ENCODE data around the gene CDK17. TPM values are rescaled to one million over a fixed set of nuclear protein-coding genes. Genes with fewer than 3 reads are reported as not detected.
"Not testable (repeated sequence)": the region's sequence is repeated elsewhere in the genome, so short reads cannot be mapped to it uniquely, and the experiment has no call there.

CDK17 gene
- total and polyA plus RNA-seq, 11 donors = 6.7 to 31.7 (median 22.9) TPM

GRCh38 chr12:96404696-96405095 lies 4.5 kb upstream of the CDK17 start:
- Histone ChIP-seq H3K27ac (no peak overlapping the region), H3K4me3 (no peak overlapping the region), H3K9me3 (no peaks in the 10 kb centered on the region), H3K27me3 (no peaks in the 10 kb centered on the region), H3K4me1 (peaks cover 0 to 20% (median 5%) of the 10 kb centered on the region in 12 donors), H3K36me3 (no peaks in the 10 kb centered on the region)
- 39 to 52% (median 46%) methylated on average over 3 of the region's 3 CpGs for WGBS, 4 donors
- ATAC-seq (no peak), DNase-seq (no peak)
- intact Hi-C loops (cut with DNase I) = loop anchor here (5.0 to 10.0 kb wide), 16 partner anchors 80 to 370 kb away; partner anchors contain the start of genes CFAP54 (in 2 of the 10) and LTA4H (in 1 of the 10)
- TF ChIP-seq CTCF (IDR thresholded peaks at IDR 0.05) = no peak
- TF ChIP-seq POLR2A (IDR thresholded peaks at IDR 0.05) = no peak

GRCh38 chr12:96403870-96404269 lies 3.6 kb upstream of the CDK17 start:
- intact Hi-C loops (cut with DNase I) = loop anchor here (5.0 to 10.0 kb wide), 15 partner anchors 81 to 369 kb away; partner anchors contain the start of genes CFAP54 (in 1 of the 10) and LTA4H (in 1 of the 10)
- WGBS, 4 donors = 96 to 100% (median 97%) methylated on average over 1 of the region's 1 CpG

GRCh38 chr12:96402522-96402921 lies 2.3 kb upstream of the CDK17 start:
- not testable (repeated sequence) for ATAC-seq, H3K27me3 ChIP-seq, DNase-seq, H3K27ac ChIP-seq, H3K36me3 ChIP-seq, H3K9me3 ChIP-seq, H3K4me3 ChIP-seq
- WGBS, 4 donors = 96 to 99% (median 97%) methylated on average over 8 of the region's 8 CpGs
- intact Hi-C loops (cut with DNase I) = loop anchor here (5.0 to 10.0 kb wide), 15 partner anchors 82 to 368 kb away; partner anchors contain the start of genes CFAP54 (in 1 of the 10) and LTA4H (in 1 of the 10)
- H3K4me1 ChIP-seq = peaks cover 2 to 24% (median 13%) of the 10 kb centered on the region in 12 donors

More at GRCh38 chr12:96403870-96404269, 3.6 kb upstream of the CDK17 start:
- no peak overlapping the region for H3K4me3 ChIP-seq
- peaks cover 0 to 20% (median 5%) of the 10 kb centered on the region in 12 donors for H3K4me1 ChIP-seq
- no peak overlapping the region for H3K27ac ChIP-seq
- TF ChIP-seq CTCF (IDR thresholded peaks at IDR 0.05) = no peak
- no peak for TF ChIP-seq POLR2A (IDR thresholded peaks at IDR 0.05)
- H3K9me3 ChIP-seq = no peaks in the 10 kb centered on the region
- H3K36me3 ChIP-seq = no peaks in the 10 kb centered on the region
- DNase-seq (no peak), ATAC-seq (no peak)
- no peaks in the 10 kb centered on the region for H3K27me3 ChIP-seq

- TF ChIP-seq CTCF (IDR thresholded peaks at IDR 0.05) = no peak
- no peak for TF ChIP-seq POLR2A (IDR thresholded peaks at IDR 0.05)
- H3K4me1 ChIP-seq = peaks cover 4 to 25% (median 18%) of the 10 kb centered on the region in 12 donors
- H3K36me3 ChIP-seq = no peaks in the 10 kb centered on the region
- 91 to 94% (median 92%) methylated on average over 6 of the region's 6 CpGs for WGBS, 4 donors
- ATAC-seq (no peak), DNase-seq (no peak)
- H3K27ac ChIP-seq = peak overlapping the region in 5 of 12 donors; percentile 99 to 100 (median 100)
- intact Hi-C loops (cut with DNase I) = loop anchor here (5.0 to 10.0 kb wide), 15 partner anchors 83 to 367 kb away; partner anchors contain the start of genes CFAP54 (in 1 of the 10) and LTA4H (in 1 of the 10)
- no peaks in the 10 kb centered on the region for H3K9me3 ChIP-seq
- H3K4me3 ChIP-seq = peak overlapping the region in 1 of 12 donors; percentile 75
- H3K27me3 ChIP-seq = no peaks in the 10 kb centered on the region
Observed at GRCh38 chr12:96402061-96402460, 1.8 kb upstream of the CDK17 start.
